HFF-Myc (cell line): ENCODE results near the gene ACTR1A.

Source experiments
- DNase-seq: peaks from one replicate; pipeline ENCODE4 v3.0.0-alpha.2; 2011; ENCODE audit warnings: low read depth; ENCODE audit errors: extremely low read depth
- H3K4me3 ChIP-seq: replicated peaks from 2 replicates; pipeline ENCODE4 v1.5.1; 2011; ENCODE audit warnings: low read depth, mild to moderate bottlenecking, control low read depth, low read length
- CTCF ChIP-seq: IDR thresholded peaks from 2 replicates; pipeline ENCODE4 v1.5.1; 2012; ENCODE audit warnings: mild to moderate bottlenecking, low read depth, low read length, control low read depth; ENCODE audit errors: missing control alignments

The ACTR1A gene

GRCh38 chr10:102431452-102432124, 70.9 kb downstream of the ACTR1A start:
- no peak for DNase-seq
- TF ChIP-seq CTCF = no peak
- H3K4me3 ChIP-seq = peak overlapping the region; percentile 66

- H3K4me3 ChIP-seq = no peak overlapping the region
- no peak for DNase-seq
- TF ChIP-seq CTCF = no peak
Measured at GRCh38 chr10:102429468-102429867, 73.0 kb downstream of the ACTR1A start.
